GM21723 (cell line): ENCODE data around the gene TSGA10IP.

ENCODE experiments used
- ATAC-seq: cut with Tn5 transposase; IDR thresholded peaks from one replicate; pipeline ENCODE4 v1.9.1; 2021; ENCODE audit warnings: mild to moderate bottlenecking, moderate library complexity; ENCODE audit not compliant: unreplicated experiment

The TSGA10IP gene

GRCh38 chr11:66003291-66003690 is 58.0 kb downstream of the TSGA10IP start:
- no peak for ATAC-seq

- ATAC-seq: no peak
These were observed 58.9 kb downstream of the TSGA10IP start for GRCh38 chr11:66004186-66004585.

GRCh38 chr11:66006134-66006890 is 61.0 kb downstream of the TSGA10IP start:
- ATAC-seq: no peak

- no peak for ATAC-seq
These were observed 61.6 kb downstream of the TSGA10IP start for GRCh38 chr11:66006891-66007176.

GRCh38 chr11:66007201-66007634 is 61.9 kb downstream of the TSGA10IP start:
- ATAC-seq: no peak

- ATAC-seq: no peak
These were observed 62.8 kb downstream of the TSGA10IP start for GRCh38 chr11:66008095-66008467.

- ATAC-seq: no peak
These were observed 63.3 kb downstream of the TSGA10IP start for GRCh38 chr11:66008468-66009101.
